Measurements from ENCODE around the gene ERF. TPM values are rescaled to one million over a fixed set of nuclear protein-coding genes. Genes with fewer than 3 reads are reported as not detected.

The ERF gene
- total and polyA plus RNA-seq, 10 of the 15 experiments (the other 5 are each of a cell fraction or from before 2014, with no cell fraction given) = 0.02 to 51.8 (median 14.4) TPM

- TF ChIP-seq, protein P1, sequence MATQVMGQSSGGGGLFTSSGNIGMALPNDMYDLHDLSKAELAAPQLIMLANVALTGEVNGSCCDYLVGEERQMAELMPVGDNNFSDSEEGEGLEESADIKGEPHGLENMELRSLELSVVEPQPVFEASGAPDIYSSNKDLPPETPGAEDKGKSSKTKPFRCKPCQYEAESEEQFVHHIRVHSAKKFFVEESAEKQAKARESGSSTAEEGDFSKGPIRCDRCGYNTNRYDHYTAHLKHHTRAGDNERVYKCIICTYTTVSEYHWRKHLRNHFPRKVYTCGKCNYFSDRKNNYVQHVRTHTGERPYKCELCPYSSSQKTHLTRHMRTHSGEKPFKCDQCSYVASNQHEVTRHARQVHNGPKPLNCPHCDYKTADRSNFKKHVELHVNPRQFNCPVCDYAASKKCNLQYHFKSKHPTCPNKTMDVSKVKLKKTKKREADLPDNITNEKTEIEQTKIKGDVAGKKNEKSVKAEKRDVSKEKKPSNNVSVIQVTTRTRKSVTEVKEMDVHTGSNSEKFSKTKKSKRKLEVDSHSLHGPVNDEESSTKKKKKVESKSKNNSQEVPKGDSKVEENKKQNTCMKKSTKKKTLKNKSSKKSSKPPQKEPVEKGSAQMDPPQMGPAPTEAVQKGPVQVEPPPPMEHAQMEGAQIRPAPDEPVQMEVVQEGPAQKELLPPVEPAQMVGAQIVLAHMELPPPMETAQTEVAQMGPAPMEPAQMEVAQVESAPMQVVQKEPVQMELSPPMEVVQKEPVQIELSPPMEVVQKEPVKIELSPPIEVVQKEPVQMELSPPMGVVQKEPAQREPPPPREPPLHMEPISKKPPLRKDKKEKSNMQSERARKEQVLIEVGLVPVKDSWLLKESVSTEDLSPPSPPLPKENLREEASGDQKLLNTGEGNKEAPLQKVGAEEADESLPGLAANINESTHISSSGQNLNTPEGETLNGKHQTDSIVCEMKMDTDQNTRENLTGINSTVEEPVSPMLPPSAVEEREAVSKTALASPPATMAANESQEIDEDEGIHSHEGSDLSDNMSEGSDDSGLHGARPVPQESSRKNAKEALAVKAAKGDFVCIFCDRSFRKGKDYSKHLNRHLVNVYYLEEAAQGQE (IDR thresholded peaks at IDR 0.05; ENCODE audit: low read depth, low read length) = no peak
- TF ChIP-seq SP1 (IDR thresholded peaks at IDR 0.05; ENCODE audit: low read depth, low read length) (peak; percentile 9), POLR2AphosphoS5 (IDR thresholded peaks at IDR 0.05; ENCODE audit: low read length) (no peak), TCF12 (IDR thresholded peaks at IDR 0.05; ENCODE audit: low read depth, low read length) (peak; percentile 48; the same call in 1 of the 2 replicates), JUNB (IDR thresholded peaks at IDR 0.05) (no peak), HDAC2 (IDR thresholded peaks at IDR 0.05) (no peak), SMC3 (IDR thresholded peaks at IDR 0.05; ENCODE audit: borderline replicate concordance, low read length) (peak; percentile 59; the same call in 1 of the 2 replicates), CREB1 (IDR thresholded peaks at IDR 0.05; ENCODE audit: low read depth) (peak; percentile 94), BMI1 (IDR thresholded peaks at IDR 0.05; ENCODE audit: borderline replicate concordance) (no peak), IKZF2 (IDR thresholded peaks at IDR 0.05) (peak in 1 of 2 experiments; percentile 68), RELA (IDR thresholded peaks at IDR 0.05; ENCODE audit: borderline replicate concordance, partially characterized antibody) (peak; percentile 21), CHD2 (IDR thresholded peaks at IDR 0.05; ENCODE audit: borderline replicate concordance, low read depth, low read length) (peak; percentile 95)
- TF ChIP-seq, protein P2, sequence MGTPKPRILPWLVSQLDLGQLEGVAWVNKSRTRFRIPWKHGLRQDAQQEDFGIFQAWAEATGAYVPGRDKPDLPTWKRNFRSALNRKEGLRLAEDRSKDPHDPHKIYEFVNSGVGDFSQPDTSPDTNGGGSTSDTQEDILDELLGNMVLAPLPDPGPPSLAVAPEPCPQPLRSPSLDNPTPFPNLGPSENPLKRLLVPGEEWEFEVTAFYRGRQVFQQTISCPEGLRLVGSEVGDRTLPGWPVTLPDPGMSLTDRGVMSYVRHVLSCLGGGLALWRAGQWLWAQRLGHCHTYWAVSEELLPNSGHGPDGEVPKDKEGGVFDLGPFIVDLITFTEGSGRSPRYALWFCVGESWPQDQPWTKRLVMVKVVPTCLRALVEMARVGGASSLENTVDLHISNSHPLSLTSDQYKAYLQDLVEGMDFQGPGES (IDR thresholded peaks at IDR 0.05) = no peak
- TF ChIP-seq, protein P3, sequence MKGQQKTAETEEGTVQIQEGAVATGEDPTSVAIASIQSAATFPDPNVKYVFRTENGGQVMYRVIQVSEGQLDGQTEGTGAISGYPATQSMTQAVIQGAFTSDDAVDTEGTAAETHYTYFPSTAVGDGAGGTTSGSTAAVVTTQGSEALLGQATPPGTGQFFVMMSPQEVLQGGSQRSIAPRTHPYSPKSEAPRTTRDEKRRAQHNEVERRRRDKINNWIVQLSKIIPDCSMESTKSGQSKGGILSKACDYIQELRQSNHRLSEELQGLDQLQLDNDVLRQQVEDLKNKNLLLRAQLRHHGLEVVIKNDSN (IDR thresholded peaks at IDR 0.05; ENCODE audit: borderline replicate concordance, extremely low read length, insufficient read depth, low read depth, low read length) = peak; percentile 85
- TF ChIP-seq, protein P4, sequence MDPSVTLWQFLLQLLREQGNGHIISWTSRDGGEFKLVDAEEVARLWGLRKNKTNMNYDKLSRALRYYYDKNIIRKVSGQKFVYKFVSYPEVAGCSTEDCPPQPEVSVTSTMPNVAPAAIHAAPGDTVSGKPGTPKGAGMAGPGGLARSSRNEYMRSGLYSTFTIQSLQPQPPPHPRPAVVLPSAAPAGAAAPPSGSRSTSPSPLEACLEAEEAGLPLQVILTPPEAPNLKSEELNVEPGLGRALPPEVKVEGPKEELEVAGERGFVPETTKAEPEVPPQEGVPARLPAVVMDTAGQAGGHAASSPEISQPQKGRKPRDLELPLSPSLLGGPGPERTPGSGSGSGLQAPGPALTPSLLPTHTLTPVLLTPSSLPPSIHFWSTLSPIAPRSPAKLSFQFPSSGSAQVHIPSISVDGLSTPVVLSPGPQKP (IDR thresholded peaks at IDR 0.05; ENCODE audit: low read depth, low read length) = peak; percentile 91
- TF ChIP-seq, protein P5, sequence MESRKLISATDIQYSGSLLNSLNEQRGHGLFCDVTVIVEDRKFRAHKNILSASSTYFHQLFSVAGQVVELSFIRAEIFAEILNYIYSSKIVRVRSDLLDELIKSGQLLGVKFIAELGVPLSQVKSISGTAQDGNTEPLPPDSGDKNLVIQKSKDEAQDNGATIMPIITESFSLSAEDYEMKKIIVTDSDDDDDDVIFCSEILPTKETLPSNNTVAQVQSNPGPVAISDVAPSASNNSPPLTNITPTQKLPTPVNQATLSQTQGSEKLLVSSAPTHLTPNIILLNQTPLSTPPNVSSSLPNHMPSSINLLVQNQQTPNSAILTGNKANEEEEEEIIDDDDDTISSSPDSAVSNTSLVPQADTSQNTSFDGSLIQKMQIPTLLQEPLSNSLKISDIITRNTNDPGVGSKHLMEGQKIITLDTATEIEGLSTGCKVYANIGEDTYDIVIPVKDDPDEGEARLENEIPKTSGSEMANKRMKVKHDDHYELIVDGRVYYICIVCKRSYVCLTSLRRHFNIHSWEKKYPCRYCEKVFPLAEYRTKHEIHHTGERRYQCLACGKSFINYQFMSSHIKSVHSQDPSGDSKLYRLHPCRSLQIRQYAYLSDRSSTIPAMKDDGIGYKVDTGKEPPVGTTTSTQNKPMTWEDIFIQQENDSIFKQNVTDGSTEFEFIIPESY (IDR thresholded peaks at IDR 0.05) = 0 out of 2 replicates have a peak, but pooled peaks have one; percentile 18
- TF ChIP-seq, protein P6, sequence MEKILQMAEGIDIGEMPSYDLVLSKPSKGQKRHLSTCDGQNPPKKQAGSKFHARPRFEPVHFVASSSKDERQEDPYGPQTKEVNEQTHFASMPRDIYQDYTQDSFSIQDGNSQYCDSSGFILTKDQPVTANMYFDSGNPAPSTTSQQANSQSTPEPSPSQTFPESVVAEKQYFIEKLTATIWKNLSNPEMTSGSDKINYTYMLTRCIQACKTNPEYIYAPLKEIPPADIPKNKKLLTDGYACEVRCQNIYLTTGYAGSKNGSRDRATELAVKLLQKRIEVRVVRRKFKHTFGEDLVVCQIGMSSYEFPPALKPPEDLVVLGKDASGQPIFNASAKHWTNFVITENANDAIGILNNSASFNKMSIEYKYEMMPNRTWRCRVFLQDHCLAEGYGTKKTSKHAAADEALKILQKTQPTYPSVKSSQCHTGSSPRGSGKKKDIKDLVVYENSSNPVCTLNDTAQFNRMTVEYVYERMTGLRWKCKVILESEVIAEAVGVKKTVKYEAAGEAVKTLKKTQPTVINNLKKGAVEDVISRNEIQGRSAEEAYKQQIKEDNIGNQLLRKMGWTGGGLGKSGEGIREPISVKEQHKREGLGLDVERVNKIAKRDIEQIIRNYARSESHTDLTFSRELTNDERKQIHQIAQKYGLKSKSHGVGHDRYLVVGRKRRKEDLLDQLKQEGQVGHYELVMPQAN (conservative IDR thresholded peaks at IDR 0.05) = no peak; the same call in 1 of the 2 replicates
These were observed 10.3 kb downstream of the ERF start (continued) for GRCh38 chr19:42244347-42245220.
